Activated naive CD8-positive, alpha-beta T cell treated with anti-CD3 and anti-CD28 coated beads, Interleukin-2, amount 10 ng/mL, durations not matched to agents 7 days and 5 days (primary cell): Measurements from ENCODE around the gene CHIT1. TPM values are rescaled to one million over a fixed set of nuclear protein-coding genes. Genes with fewer than 3 reads are reported as not detected.

Source experiments
- ATAC-seq: fragments of 150-1000 bp; cut with Tn5 transposase; one replicate; pipeline ENCODE4 v1.10.0; 2021; ENCODE audit warnings: low read depth, moderate library complexity
- POLR2A ChIA-PET: fragments of 350-600 bp; sonication (Branson Sonifier 250); formaldehyde crosslinking; loops from one replicate; lab custom pipeline; 2021; ENCODE audit warnings: antibody characterized with exemption; lab: Charles Lee
- DNase-seq: peaks from one replicate; pipeline ENCODE4 v3.0.0; 2021
- H3K27ac Mint-ChIP-seq: one replicate; pipeline ENCODE4 v1.8.0; 2022; ENCODE audit warnings: mild to moderate bottlenecking, mixed read lengths
- H3K27me3 Mint-ChIP-seq: one replicate; pipeline ENCODE4 v1.8.0; 2022; ENCODE audit warnings: mild to moderate bottlenecking, moderate library complexity, mixed read lengths
- H3K36me3 Mint-ChIP-seq: one replicate; pipeline ENCODE4 v1.8.0; 2021; ENCODE audit warnings: mild to moderate bottlenecking, mixed read lengths
- H3K4me1 Mint-ChIP-seq: one replicate; pipeline ENCODE4 v1.8.0; 2021; ENCODE audit warnings: mixed read lengths
- H3K4me3 Mint-ChIP-seq: one replicate; pipeline ENCODE4 v1.8.0; 2022; ENCODE audit warnings: mild to moderate bottlenecking, moderate library complexity, mixed read lengths
- H3K9me3 Mint-ChIP-seq: one replicate; pipeline ENCODE4 v1.8.0; 2021; ENCODE audit warnings: mixed read lengths
- total RNA-seq, 2 experiments: library from RNA; stranded (reverse); gene quantifications; one replicate each; pipeline ENCODE4 v1.2.3, GENCODE V29; 2021

The CHIT1 gene
- total RNA-seq, 2 experiments from 2014 or later, result 0.67 to 1.0 TPM

- no peaks in the 10 kb centered on the region for H3K36me3 Mint-ChIP-seq
- no peak overlapping the region for H3K4me3 Mint-ChIP-seq
- no peaks in the 10 kb centered on the region for H3K9me3 Mint-ChIP-seq
- DNase-seq (no peak), ATAC-seq (no peak)
- no peaks in the 10 kb centered on the region for H3K4me1 Mint-ChIP-seq
- no peaks in the 10 kb centered on the region for H3K27me3 Mint-ChIP-seq
- no peak overlapping the region for H3K27ac Mint-ChIP-seq
- POLR2A ChIA-PET, result interaction anchor here (0.6 kb wide), 1 partner anchor 821 kb away, joined by 3 read pairs; no protein-coding TSS in a partner anchor
These were observed 51.9 kb downstream of the CHIT1 start for GRCh38 chr1:203177470-203178039.

- no peaks in the 10 kb centered on the region for H3K9me3 Mint-ChIP-seq
- no peak for DNase-seq
- ATAC-seq, result no peak
- no peaks in the 10 kb centered on the region for H3K4me1 Mint-ChIP-seq
- H3K27ac Mint-ChIP-seq, result no peak overlapping the region
- no peak overlapping the region for H3K4me3 Mint-ChIP-seq
- peaks cover 2% of the 10 kb centered on the region for H3K27me3 Mint-ChIP-seq
- H3K36me3 Mint-ChIP-seq, result no peaks in the 10 kb centered on the region
- POLR2A ChIA-PET, result interaction anchor here (0.6 kb wide), 1 partner anchor 822 kb away, joined by 3 read pairs; no protein-coding TSS in a partner anchor
These were observed 52.5 kb downstream of the CHIT1 start for GRCh38 chr1:203177036-203177405.

DNA sequence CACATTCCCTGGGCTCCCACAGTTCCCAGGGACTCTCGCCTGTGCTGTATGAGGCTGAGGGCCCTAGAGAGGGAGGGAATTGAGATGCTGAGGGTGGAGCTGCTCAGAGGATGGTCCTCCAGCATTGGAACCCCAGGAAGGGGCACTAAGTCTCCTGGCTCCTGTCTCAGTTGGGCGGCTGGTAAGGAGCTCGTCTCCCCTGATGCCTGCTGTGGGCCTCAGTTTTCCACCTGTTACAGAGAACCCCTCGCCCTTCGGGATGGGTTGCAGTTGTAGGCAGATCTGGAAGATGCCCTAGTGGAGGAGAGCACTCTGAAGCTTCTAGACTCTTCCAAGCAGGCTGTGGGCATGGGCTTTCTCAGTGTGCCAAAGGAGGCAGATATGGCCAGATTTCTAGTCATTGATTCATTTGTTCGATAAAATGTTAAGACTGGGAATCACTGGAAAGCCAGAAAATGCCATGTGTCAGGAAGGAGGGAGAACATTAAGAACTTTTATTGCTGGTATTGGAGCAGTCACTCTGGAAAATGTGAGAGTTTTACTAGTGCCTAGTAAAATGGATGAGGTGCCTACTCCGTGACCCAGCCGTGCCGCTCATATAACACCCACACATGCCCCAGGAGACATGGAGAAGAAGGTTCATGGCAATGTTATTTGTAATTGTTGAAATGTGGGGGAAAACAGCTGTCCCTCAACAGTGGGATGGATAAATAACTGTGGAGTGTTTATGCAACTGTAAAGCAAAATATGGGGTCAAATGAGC, 53.0 kb downstream of the CHIT1 start:
- POLR2A ChIA-PET, result no interaction called here
- ATAC-seq (no peak), DNase-seq (no peak)
- H3K4me1 Mint-ChIP-seq, result no peaks in the 10 kb centered on the region
- H3K27ac Mint-ChIP-seq, result no peak overlapping the region
- H3K9me3 Mint-ChIP-seq, result no peaks in the 10 kb centered on the region
- H3K4me3 Mint-ChIP-seq, result no peak overlapping the region
- H3K36me3 Mint-ChIP-seq, result no peaks in the 10 kb centered on the region
- peaks cover 4% of the 10 kb centered on the region for H3K27me3 Mint-ChIP-seq

DNA sequence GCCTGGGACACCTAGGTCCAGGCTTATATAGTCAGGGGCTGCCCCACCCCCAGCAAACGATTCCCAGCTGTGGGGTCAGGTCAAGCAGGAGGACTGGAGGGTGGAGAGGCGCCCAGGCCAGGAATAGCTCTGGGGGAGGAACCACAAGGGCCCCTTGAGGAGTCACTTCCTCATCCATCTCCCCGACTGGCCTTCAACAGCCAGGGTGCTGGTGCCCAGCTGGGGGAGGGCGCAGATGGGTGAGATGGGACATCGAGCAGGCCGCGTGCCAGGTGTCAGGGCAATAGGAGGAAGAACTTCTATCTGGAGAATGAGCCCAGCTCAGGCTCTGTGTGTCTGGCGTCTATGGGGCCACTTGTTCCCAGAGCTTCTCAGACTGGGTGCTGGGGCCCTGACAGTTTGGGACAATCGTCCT, 53.6 kb downstream of the CHIT1 start:
- H3K4me1 Mint-ChIP-seq, result no peaks in the 10 kb centered on the region
- no peak overlapping the region for H3K27ac Mint-ChIP-seq
- ATAC-seq (no peak), DNase-seq (no peak)
- POLR2A ChIA-PET, result no interaction called here
- H3K36me3 Mint-ChIP-seq, result no peaks in the 10 kb centered on the region
- no peak overlapping the region for H3K4me3 Mint-ChIP-seq
- peaks cover 4% of the 10 kb centered on the region for H3K27me3 Mint-ChIP-seq
- H3K9me3 Mint-ChIP-seq, result no peaks in the 10 kb centered on the region

DNA sequence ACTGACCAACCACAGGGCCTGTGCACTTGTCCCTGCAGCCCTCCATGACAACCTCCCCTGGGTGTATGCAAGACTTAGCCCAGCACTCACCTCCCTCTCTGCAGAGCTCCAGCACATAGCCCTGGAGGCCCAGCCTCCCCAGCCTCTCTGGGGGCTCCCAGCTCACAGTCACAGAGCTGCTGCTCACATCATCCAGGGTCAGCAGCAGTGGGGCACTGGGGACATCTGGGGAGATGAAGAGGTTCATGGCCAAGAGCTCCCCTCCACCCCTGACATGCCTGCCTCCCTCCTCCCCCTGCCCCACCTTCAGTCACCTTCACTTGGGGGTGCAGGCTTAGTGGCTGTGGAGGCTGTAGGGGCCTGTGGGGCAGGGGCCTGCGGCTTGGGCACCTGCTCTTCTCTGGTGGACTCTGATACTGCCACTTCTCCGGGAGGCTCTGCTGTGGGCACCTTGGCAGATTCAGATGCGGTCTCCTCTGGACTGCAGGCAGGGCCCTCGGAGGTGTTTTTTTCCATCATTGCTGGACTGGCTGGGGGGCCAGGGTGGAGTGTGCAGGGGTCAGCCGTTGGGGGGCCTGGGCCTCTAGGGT, 54.1 kb downstream of the CHIT1 start, which contains the start of gene MYBPH:
Gene MYBPH, minus strand, starts transcription at position 590 of the 590 bp plus-strand sequence. Its CDS starts 71 bp downstream, at position 519.
- Mint-ChIP-seq H3K4me3 (no peak within 1 kb of the TSS), H3K27ac (no peak within 1 kb of the TSS), H3K36me3 (no peaks in the 10 kb centered on the region), H3K9me3 (no peaks in the 10 kb centered on the region), H3K4me1 (no peaks in the 10 kb centered on the region), H3K27me3 (peaks cover 4% of the 10 kb centered on the region)
- DNase-seq, result no peak
- POLR2A ChIA-PET, result no interaction called here
- ATAC-seq, result no peak

DNA sequence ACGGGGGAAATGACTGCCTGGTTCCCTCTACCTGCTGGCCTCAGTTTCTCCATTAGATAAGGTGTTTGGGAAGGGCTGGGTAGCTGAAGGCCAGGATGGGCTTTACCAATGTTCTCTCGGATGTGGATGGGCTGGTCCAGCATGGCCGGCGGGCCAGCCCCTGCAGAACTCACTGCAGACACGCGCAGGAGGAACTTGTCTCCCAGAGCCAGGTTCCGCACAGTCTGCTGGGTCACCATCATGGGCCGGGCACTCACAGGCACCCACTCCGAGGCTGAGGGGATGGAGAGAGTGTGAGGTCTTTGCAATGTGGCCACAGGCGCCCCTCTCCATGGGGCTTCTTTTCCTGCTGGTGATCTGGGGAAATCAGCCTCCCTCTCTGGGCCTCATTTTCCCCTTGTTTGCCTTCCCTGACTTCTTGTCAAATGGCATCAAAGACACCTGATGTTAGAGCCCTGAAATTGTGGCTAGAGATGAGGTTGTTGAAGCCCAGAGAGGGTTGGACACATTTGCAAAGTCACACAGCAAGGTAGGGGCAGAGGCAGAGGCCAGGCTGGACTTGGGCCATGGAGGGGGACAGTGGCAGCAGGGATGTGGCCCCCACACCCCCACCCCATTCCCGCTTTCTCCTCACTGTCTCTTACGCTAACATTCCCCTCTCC, 55.0 kb downstream of the CHIT1 start:
- H3K4me3 Mint-ChIP-seq, result no peak overlapping the region
- H3K36me3 Mint-ChIP-seq, result no peaks in the 10 kb centered on the region
- no peak for DNase-seq
- no peak for ATAC-seq
- H3K27me3 Mint-ChIP-seq, result peaks cover 4% of the 10 kb centered on the region
- POLR2A ChIA-PET, result no interaction called here
- H3K4me1 Mint-ChIP-seq, result no peaks in the 10 kb centered on the region
- H3K9me3 Mint-ChIP-seq, result no peaks in the 10 kb centered on the region
- H3K27ac Mint-ChIP-seq, result no peak overlapping the region

GRCh38 chr1:203173566-203173965, 55.9 kb downstream of the CHIT1 start:
- Mint-ChIP-seq H3K9me3 (no peaks in the 10 kb centered on the region), H3K36me3 (no peaks in the 10 kb centered on the region), H3K4me1 (no peaks in the 10 kb centered on the region), H3K27me3 (peaks cover 4% of the 10 kb centered on the region), H3K27ac (no peak overlapping the region), H3K4me3 (no peak overlapping the region)
- ATAC-seq (no peak), DNase-seq (no peak)
- POLR2A ChIA-PET, result no interaction called here

DNA sequence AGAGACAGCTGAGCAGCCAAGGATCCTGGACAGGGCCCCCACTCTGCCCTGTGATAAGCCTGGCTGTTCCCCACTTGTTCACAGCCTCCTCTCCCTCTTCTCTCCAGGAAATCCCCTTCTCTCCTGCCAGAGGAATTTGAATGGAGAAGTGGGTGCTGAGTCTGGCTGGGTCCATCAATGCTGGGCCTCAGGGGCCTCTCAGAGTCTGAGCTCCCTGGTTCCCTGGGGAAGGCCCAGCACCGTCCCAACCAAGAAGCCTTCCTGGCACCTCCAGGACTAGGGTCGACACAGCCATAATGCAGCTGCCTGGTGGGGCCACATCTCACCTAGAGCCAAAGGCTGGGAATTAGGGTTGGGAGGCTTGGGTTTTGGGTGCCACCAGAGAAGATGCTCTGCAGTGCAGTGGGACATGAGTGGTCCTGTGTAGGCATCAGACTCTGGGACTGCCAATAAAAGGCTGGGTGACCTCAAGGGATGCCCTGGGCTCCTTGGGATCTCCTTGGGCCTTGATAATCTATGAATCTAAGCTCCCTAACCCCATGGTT, 56.4 kb downstream of the CHIT1 start:
- POLR2A ChIA-PET, result interaction anchor here (1.0 kb wide), 1 partner anchor 133 kb away, joined by 4 read pairs; no protein-coding TSS in a partner anchor
- Mint-ChIP-seq H3K27me3 (peaks cover 4% of the 10 kb centered on the region), H3K27ac (no peak overlapping the region), H3K36me3 (no peaks in the 10 kb centered on the region), H3K9me3 (no peaks in the 10 kb centered on the region), H3K4me3 (no peak overlapping the region), H3K4me1 (no peaks in the 10 kb centered on the region)
- ATAC-seq (no peak), DNase-seq (no peak)

- Mint-ChIP-seq H3K4me3 (no peak overlapping the region), H3K27me3 (peaks cover 4% of the 10 kb centered on the region), H3K9me3 (no peaks in the 10 kb centered on the region), H3K27ac (no peak overlapping the region), H3K36me3 (no peaks in the 10 kb centered on the region), H3K4me1 (no peaks in the 10 kb centered on the region)
- DNase-seq, result peak; percentile 65
- peak; percentile 65 for ATAC-seq
- POLR2A ChIA-PET, result interaction anchor here (1.0 kb wide), 1 partner anchor 133 kb away, joined by 4 read pairs; no protein-coding TSS in a partner anchor
These were observed 57.1 kb downstream of the CHIT1 start for GRCh38 chr1:203172184-203173010.

DNA sequence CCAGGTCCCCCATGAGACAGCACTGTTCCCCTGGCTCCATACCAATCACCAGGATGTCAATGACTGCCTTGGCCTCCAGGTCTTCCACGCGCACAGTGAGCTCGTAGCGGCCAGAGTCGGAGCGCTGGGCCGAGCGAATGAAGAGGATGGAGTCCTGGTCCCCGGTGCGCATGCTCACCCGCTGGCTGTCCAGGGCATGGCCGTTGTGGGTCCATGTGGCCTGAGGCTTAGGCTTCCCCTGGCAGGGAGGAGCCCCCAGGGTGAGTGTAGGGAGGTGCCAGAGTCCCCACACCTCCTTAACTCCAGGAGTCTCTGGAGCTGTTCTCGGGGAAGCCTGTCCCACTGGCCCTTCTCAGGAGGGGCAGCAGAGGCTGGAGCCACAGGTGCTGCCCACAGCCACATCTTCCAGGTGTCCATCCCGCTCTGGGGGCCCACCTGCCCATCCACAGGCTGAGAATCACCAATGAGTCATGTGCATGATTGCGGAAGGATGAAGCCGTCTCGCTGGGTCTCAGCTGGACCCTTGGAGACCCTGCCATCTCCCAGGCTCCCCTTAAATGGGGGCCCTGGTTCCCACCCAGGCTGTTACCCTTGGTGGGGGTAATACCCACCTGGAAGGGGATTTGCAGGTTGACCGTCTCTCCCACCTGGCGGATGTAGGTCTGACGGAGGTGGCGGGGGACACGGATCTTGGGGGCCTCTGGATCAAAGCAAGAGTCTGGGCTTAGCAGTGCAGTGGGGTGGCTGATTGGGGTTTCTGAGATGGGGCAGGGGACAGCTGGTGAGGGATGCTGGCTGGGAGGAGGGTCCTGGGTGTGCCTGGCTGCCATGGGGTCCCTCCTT, 57.9 kb downstream of the CHIT1 start:
- H3K9me3 Mint-ChIP-seq, result no peaks in the 10 kb centered on the region
- POLR2A ChIA-PET, result interaction anchor here (1.0 kb wide), 1 partner anchor 132 kb away, joined by 4 read pairs; no protein-coding TSS in a partner anchor
- H3K36me3 Mint-ChIP-seq, result no peaks in the 10 kb centered on the region
- no peak for ATAC-seq
- no peak overlapping the region for H3K27ac Mint-ChIP-seq
- DNase-seq, result no peak
- peaks cover 4% of the 10 kb centered on the region for H3K27me3 Mint-ChIP-seq
- H3K4me3 Mint-ChIP-seq, result no peak overlapping the region
- H3K4me1 Mint-ChIP-seq, result peaks cover 1% of the 10 kb centered on the region

DNA sequence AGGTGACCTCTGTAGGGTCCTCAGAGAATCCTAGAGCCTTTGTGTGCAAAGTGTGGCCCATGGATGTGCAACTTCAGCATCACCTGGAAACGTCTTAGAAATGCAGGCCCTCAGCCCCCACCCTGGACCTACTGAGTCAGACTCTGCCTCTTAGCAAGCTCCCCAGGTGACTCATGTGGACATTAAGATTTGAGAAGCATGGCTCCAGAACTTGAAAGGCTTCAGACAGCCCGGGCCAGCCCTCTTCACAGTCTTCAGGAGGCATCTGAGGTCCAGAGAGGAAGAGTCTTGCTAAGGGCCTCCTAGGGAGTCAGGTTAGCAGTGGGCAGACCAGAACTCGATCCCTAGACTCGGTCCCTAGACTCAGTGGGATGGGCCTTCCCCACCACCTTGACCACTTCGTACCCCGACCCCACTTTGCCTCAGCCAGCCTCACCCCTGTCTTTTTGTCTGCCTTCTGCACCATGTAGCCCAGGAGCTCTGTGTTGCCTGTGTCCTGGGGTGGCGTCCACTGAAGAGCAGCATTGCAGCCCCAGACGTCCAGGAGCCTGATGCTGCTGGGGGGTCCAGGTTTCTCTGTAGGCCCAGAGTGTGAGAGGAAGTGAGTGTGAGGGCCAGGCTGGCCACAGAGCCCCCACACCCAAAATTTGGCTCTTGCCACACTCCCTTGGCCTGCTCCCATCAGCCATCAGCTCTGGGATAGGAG, 58.7 kb downstream of the CHIT1 start:
- no peak for ATAC-seq
- H3K27ac Mint-ChIP-seq, result no peak overlapping the region
- no peak overlapping the region for H3K4me3 Mint-ChIP-seq
- no peaks in the 10 kb centered on the region for H3K36me3 Mint-ChIP-seq
- peaks cover 2% of the 10 kb centered on the region for H3K4me1 Mint-ChIP-seq
- peaks cover 4% of the 10 kb centered on the region for H3K27me3 Mint-ChIP-seq
- no peaks in the 10 kb centered on the region for H3K9me3 Mint-ChIP-seq
- POLR2A ChIA-PET, result no interaction called here
- no peak for DNase-seq
